ENCODE results near the gene KNDC1.
"Not testable (repeated sequence)": the region's sequence is repeated elsewhere in the genome, so short reads cannot be mapped to it uniquely, and the experiment has no call there.

KNDC1 gene

DNA sequence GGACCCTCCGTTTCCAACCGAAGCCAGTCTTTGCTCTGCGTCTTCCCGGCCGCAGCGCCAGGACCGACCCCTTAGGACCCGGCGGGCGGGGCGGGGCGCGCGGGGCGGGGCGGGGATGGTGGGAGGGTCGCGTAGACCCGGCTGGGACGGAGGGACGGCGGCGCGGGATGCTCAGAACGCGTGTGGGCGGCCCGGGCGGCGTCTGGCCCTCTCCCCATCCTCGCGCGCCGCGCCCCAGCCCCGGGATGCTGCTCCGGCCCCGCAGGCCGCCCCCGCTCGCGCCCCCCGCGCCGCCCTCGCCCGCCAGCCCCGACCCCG, 70.0 kb downstream of the KNDC1 start, which contains the start of gene UTF1:
TSS of gene UTF1 (plus strand) at position 174 of the 318 bp plus-strand sequence. CDS start at position 246, 72 bp downstream.
- TF ChIP-seq, protein P1, sequence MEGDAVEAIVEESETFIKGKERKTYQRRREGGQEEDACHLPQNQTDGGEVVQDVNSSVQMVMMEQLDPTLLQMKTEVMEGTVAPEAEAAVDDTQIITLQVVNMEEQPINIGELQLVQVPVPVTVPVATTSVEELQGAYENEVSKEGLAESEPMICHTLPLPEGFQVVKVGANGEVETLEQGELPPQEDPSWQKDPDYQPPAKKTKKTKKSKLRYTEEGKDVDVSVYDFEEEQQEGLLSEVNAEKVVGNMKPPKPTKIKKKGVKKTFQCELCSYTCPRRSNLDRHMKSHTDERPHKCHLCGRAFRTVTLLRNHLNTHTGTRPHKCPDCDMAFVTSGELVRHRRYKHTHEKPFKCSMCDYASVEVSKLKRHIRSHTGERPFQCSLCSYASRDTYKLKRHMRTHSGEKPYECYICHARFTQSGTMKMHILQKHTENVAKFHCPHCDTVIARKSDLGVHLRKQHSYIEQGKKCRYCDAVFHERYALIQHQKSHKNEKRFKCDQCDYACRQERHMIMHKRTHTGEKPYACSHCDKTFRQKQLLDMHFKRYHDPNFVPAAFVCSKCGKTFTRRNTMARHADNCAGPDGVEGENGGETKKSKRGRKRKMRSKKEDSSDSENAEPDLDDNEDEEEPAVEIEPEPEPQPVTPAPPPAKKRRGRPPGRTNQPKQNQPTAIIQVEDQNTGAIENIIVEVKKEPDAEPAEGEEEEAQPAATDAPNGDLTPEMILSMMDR (IDR thresholded peaks at IDR 0.05; ENCODE audit: extremely low read depth, insufficient read depth, missing control alignments), result no peak
- in situ Hi-C loops (cut with MboI; ENCODE audit: low pct_unique_long_range_greater_than_20kb, low sequenced_read_pairs, unreplicated experiment), result no loop called here

DNA sequence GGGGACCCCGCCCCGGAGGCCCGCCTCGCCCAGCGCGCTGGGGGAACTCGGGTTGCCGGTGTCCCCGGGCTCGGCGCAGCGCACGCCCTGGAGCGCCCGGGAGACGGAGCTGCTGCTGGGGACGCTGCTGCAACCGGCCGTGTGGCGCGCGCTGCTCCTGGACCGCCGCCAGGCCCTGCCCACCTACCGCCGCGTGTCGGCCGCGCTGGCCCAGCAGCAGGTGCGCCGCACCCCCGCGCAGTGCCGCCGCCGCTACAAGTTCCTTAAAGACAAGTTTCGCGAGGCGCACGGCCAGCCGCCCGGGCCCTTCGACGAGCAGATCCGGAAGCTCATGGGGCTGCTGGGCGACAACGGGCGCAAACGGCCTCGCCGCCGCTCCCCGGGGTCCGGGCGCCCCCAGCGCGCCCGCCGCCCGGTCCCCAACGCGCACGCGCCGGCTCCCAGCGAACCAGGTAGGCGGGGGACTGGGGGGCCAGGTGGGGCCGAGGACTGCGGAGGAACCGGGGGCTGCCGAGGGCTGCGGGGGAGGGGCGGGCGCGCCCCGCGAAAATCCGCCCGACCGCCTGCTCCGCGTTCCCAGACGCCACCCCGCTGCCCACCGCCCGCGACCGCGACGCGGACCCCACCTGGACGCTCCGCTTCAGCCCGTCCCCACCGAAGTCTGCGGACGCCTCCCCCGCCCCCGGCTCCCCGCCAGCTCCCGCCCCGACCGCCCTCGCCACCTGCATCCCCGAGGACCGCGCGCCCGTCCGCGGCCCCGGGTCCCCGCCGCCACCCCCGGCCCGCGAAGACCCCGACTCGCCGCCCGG, 70.6 kb downstream of the KNDC1 start:
- in situ Hi-C loops (cut with MboI; ENCODE audit: low pct_unique_long_range_greater_than_20kb, low sequenced_read_pairs, unreplicated experiment), result no loop called here
- no peak for DNase-seq (ENCODE audit: low spot score)
- TF ChIP-seq, protein P1 (IDR thresholded peaks at IDR 0.05; ENCODE audit: extremely low read depth, insufficient read depth, missing control alignments), result no peak

More for the DNA sequence above, 70.0 kb downstream of the KNDC1 start, which contains the start of gene UTF1:
- DNase-seq (ENCODE audit: low spot score), result no peak

DNA sequence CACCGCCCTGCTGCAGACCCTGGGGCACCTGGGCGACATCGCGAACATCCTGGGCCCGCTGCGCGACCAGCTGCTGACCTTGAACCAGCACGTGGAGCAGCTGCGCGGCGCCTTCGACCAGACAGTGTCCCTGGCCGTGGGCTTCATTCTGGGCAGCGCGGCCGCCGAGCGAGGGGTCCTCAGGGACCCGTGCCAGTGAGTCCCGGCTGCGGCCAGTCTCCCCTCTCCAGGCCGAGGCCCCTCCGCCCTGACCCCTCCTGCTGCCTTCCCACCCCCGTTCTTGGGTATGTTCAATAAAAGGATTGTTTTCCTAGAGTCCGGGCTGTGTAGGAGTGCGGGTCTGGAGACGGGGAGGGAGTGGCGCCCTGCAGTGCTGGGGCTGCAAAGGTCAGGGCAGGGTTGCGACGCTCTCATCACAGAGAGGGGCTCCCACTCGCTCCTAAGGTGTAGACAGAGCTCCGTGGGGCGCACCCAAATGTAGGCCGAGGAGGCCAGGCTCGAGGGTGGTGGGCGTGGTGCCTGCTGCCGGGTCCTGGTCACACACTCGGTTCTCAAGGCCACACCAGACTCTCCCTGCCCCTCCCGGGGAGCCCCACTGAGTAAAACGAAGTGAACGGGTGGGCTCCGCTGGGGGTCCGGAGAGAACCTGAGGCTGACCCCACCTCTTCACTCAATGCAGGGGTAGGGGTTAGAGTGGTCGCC, 71.4 kb downstream of the KNDC1 start:
- in situ Hi-C loops (cut with MboI; ENCODE audit: low pct_unique_long_range_greater_than_20kb, low sequenced_read_pairs, unreplicated experiment), result no loop called here
- TF ChIP-seq, protein P1 (IDR thresholded peaks at IDR 0.05; ENCODE audit: extremely low read depth, insufficient read depth, missing control alignments), result no peak
- no peak for DNase-seq (ENCODE audit: low spot score)

DNA sequence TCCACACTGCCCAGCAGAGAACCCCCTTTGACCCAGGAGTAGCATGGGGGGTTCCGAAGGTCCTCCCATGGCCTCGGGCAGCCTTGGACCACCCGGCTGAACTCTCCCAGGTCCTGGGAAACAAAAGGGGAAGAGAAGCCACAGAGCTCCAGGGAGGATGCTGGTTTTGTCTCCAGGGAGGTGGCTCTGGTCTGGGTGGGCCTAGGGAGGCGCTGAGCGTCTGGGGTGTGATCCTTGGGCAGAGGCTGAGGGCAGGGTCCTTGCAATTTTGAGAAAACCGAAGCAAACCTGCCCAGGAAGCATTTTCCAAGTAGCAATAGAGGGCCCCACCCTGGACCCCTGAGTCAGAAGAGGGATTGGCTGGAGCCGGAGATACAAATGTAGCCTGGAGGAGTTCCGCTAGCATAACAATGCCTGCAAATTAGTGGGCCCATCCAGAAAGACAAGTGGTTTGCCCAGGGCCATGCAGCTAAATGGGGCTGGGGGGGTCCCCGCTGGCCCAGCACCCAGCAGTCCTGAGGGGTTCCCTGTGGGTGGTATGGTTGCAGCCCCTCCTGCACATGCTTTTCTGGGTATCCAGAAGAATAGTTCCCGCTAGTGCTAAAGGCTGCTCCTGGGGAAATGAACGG, 72.0 kb downstream of the KNDC1 start:
- DNase-seq (ENCODE audit: low spot score), result no peak
- in situ Hi-C loops (cut with MboI; ENCODE audit: low pct_unique_long_range_greater_than_20kb, low sequenced_read_pairs, unreplicated experiment), result no loop called here

DNA sequence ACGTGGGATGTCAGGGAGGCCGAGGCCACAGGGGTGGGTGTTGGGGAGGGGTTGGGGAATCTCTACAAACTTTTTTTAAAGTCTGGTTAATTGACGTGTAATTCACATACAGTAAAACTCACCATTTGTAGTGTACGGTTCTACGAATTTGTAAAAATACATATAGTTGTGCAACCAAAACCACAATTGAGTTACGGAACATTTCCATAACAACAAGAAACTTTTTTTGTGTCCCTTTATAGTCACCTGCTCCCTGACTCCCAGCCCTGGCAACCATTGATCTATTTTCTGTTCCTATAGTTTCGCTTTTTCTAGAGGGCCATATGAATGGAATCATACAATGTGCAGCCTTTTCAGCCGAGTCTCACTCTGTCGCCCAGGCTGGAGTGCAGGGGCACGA, 74.8 kb downstream of the KNDC1 start:
- DNase-seq (ENCODE audit: low spot score); in situ Hi-C loops (cut with MboI; ENCODE audit: low pct_unique_long_range_greater_than_20kb, low sequenced_read_pairs, unreplicated experiment): not testable (repeated sequence)

More for the DNA sequence above, 72.0 kb downstream of the KNDC1 start:
- TF ChIP-seq, protein P1 (IDR thresholded peaks at IDR 0.05; ENCODE audit: extremely low read depth, insufficient read depth, missing control alignments), result no peak

DNA sequence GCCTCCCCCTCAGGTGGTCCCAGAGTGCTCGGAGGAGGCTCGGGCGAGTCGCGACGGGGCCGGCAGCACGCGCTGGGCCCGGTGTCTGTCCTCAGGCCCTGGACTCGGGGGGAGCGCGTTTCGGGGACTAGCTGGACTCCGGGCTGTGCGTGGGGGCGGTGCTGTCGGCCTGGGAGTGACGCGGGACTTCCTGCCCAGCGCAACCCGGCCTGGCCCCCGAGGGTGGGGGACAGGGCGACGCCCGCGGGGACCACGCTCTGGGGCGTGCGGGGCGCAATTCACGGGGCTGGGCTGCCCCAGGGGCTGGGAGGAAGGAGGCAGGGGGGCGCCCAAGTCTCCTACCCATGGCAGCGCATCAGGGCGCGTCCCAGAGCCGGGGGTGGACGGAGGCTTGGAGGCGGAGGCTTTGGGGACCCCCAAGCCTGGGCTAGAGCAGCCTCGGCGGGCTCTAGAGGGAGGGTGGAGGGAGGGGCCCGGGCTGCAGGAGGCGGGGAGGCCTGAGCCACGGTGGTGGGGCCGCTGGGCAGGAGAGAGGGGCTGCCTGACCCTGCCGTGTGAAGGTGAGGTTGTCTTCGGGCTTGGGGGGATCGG, 75.3 kb downstream of the KNDC1 start:
- in situ Hi-C loops (cut with MboI; ENCODE audit: low pct_unique_long_range_greater_than_20kb, low sequenced_read_pairs, unreplicated experiment), result no loop called here
- no peak for DNase-seq (ENCODE audit: low spot score)
- TF ChIP-seq, protein P1 (IDR thresholded peaks at IDR 0.05; ENCODE audit: extremely low read depth, insufficient read depth, missing control alignments), result no peak
